Stimulated activated CD8-positive, alpha-beta memory T cell treated with anti-CD3 and anti-CD28 coated beads, Interleukin-2, amount 100 ng/mL, for 48 hours (primary cell): ENCODE results near the gene PUSL1.

Source experiments
- DNase-seq, 2 donors: peaks; one replicate each; pipeline ENCODE4 v3.0.0-alpha.2; 2020; ENCODE audit warnings: low read depth in 2 of 2

The PUSL1 gene, protein sequence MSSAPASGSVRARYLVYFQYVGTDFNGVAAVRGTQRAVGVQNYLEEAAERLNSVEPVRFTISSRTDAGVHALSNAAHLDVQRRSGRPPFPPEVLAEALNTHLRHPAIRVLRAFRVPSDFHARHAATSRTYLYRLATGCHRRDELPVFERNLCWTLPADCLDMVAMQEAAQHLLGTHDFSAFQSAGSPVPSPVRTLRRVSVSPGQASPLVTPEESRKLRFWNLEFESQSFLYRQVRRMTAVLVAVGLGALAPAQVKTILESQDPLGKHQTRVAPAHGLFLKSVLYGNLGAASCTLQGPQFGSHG

DNA sequence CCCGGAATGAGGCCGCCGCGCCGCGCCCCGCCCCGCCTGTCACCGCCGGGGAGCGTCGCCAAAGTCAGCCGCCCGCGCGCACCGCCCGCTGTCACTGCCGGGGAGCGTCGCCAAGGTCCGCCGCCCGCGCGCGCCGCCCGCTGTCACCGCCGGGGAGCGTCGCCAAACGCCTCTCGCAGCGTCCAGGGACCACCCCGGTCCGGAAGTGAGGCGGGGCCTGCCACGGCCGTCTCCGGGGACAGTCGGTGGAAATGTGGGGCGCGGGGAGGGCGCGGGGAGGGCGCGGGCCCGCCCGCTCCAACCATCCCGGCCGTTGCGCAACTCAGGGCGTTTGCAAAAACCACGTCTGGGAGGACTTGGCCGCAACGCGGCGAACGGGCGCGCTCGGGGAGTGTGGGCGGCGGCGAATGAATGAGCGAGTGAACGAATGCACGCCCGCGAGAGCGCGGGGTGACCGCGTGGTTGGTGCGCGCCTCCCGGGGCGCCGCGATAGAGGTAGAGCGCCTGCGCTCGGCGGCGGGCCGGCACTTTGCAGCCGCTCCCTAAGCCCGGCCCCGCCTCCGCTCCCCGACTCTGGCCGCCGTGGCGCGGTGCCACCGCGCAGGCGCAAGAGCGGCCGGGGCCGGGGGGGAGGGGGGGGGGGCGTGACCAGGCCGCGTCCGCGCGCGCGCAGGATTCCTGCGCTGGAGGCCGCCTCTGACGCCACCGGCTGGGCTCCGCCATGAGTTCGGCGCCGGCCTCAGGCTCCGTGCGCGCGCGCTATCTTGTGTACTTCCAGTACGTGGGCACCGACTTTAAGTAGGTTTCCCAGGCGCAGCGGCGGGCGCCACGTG, at the start of gene PUSL1, which contains the start of gene ACAP3:
PUSL1 (plus strand) TSS at position 675 of the 833 bp plus-strand sequence; CDS start at position 722, 47 bp downstream.
ACAP3 (minus strand) TSS at position 8 of the 833 bp plus-strand sequence. CDS start 115 bp downstream, outside the sequence.
- peak; percentile 81 to 86 for DNase-seq

DNA sequence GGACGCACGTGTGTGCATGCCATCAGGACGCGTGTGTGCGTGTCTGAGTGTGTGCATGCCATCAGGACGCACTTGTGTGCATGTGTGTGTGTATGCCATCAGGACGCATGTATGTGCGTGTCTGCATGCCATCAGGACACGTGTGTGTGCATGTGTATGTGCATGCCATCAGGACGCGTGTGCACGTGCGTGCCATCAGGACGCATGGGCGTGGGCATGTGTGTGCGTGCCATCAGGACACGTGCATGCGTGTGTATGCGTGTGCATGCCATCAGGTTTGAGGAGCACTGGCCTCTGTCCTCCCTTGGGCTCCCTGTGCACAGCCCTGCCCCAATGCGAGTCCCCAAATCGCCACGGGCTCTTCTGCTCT, 49.3 kb upstream of the PUSL1 start:
- DNase-seq, result no peak

DNA sequence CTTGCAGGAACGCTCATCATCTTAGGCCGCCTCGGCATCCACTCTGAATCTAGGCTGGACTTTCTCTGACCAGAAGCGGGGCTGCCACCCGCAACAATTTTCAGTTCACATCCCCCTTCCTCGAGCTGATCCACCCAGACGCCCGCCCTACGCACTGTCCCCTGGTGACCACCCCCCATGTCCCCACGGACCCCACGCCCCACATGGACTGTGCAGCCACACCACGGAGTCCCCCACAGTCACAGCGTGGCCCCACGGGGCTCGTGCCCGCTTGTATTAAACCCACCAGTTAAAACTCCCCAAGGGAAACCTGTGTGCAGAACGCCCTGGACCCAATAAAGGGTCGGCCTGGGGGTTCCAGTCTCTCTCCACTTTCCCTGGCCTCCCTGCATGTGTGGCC, 48.9 kb upstream of the PUSL1 start:
- DNase-seq, result no peak

DNA sequence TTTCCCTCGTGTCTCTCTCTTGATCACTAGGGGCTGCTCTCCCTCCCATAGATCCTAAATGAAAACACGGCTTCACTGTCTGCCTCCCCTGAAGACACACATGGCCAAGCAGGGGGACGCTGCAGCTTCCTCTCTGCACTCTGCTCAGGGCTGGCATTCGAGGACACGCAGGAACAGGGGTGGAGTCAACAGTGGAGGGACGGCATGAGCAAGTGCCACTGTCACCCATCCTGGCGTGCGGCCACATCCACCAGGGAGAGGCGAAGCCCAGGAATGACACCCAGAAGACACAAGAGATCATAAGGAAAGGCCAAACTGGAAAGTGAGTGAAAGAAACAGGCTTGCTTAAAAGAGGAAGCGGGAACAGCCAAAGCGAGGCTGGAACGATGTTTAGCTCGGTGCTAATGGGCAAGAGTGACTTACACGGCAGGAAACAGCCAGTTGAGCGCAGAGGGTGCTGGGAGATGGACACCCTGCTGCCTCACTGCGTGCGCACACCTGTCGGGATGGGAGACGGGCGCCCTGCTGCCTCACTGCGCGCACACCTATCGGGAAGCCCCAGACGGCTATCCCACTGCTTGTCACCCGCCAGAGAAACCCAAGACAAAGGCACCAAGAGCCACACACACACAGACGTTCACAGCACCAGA, 48.3 kb upstream of the PUSL1 start:
- no peak for DNase-seq

DNA sequence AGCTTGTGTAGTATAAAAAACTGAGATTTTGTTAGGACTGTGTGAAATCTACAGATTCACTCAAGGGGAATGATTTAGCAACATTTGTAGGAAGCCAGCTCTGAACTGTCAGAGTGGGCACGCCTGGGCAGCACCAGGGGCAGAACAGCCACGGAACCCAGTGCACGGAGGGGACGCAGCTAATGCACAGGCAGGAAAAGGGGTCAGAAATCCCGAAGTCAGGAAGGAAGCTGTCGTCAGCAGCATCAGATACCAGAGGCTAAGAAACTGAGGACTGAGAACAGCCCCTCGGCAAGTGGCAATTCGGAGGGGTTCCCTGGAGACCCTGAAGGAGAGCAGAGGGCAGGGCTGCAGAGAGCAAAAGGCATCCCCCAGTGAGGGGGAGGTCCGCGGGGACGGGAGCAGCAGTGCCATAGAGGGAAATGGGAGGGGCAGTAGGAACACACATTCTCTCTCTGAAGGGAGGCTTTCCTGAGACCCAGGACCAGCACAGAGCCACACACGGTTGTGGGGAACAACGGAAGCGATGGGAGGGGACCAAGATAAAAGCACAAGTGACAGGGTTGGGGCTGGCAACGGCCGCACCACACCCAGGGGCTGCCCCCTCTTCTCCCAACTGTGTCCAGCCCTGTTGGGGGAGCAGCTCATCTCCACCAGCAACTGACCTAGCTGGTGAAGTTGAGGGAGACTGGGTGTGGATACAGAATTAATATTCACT, 47.4 kb upstream of the PUSL1 start:
- no peak for DNase-seq

DNA sequence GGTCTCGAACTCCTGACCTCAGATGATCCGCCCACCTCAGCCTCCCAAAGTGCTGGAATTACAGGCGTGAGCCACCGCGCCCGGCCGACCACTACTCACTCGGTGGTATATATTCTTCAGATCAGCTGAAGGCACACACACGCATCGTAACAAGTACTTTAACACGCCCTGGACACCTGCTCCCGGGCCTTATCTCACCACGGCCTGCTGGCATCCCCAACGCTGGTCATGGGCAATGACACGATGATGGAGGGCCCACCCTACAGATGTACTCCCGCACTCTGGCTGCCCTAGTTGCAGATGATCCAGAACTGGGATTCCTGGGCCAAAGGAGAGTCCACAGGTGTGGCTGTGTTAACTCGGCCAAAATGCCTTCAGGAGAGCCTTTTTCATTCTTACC, 46.3 kb upstream of the PUSL1 start:
- no peak for DNase-seq

DNA sequence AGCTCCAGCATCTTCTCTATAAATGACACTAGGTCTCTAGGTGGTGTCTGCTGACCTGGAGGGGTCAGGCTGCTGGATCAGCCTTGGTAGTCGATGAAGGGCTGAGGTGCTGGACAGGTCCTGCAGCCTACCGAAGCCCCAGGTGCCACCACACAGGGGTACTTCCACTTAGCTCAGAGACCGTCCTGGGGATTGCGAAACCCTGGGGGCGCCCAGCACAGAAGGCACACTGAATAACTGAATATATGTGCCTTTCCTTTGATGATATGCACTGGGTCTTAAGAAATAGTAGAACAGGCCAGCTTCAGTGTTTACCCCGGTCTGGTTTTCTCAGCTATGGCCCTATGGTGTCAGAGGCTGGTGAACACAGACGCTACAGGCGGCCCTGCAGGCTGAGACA, 45.6 kb upstream of the PUSL1 start:
- no peak for DNase-seq

DNA sequence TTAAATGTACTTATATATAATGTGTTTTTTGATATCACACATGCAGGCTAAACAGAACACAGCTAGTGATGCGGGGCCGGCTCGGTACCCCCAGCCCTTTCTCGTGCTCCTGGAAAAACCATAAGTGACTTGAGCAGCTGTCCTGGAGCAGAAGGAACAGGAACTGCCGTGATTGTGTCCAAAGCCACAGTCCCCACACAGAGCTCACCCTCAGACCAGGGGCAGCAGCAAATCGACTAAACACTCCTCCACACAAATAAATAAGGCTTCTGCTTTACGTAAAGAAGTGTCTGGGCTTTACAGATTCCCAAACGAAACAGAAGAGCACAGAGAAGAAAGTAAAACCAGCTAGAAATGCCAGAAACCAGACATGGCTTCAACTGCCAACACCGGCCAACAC, 44.4 kb upstream of the PUSL1 start:
- DNase-seq, result no peak

DNA sequence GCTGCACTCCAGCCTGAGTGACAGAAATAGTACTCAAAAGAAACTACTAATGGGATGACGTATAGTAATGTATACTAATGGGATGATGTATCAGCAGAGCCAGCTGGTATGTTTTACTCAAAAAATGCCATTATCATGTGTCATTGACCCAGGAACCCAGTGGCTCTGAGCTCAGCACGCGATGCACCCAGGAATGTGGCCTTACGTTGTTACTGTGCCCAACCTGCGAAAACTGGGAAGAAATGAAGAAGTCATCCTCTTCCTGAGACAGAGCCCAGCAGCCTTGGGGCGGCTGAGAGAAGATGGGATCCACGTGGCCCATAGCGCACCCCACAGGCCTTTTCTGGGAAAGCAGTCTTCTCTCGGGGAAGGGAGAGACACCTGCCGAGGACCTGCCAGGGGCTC, 43.5 kb upstream of the PUSL1 start:
- DNase-seq, result no peak

DNA sequence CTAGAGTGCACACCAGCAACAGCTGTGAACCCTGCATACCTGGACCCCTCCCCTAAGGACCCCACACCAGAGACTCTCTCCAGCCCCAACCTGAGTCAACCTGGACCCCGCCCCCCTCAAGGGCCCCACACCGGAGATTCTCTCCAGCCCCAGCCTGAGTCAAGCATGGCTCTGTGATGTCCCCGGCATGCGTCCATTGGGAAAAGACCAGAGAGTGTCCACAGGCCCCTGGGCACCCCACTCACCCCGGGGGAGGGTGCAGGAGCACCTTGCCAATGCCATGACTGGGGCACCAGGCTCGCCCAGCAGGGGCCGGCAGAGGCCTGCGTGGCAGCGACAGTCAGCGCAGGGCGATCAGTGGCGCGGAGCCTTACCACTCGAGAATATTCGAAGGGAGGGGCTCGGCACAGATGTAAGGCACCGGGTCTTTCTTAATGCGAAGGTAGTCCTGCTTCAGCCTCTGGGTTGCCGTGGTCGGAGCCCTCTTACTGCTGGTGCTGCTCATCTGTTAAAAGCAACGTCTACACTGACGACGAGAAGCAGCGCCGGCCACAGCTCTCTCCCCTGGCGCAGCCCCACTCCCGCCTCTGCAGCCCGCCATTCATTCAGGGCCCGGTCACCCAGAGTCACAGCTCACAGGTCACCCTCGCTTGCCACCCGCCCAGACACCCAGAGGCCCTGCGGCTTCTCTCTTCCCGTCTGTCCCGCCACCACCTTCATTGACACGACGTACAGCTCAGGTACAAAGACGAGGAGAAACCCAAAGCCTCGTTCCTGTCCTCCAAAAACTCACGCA, 40.7 kb upstream of the PUSL1 start:
- DNase-seq, result no peak

DNA sequence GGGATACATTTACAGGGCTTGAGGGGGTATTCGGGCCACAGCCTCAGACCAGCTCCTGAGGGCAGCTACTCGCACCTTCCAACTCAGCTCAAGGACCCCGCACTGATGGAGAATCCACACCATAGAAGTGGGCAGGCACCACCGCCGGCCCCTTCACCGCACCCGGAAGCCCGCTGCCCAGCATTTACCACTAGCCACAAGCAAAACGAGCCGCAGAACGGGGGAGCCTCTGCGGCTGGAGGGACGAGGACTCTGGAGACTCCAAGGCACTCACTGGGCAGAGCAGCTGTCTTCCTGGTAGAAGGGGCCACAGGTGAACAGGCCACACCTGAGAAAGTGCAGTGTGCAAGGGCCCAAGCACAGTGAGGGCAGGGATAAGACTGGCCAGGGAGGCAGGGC, 40.1 kb upstream of the PUSL1 start:
- DNase-seq, result no peak

DNA sequence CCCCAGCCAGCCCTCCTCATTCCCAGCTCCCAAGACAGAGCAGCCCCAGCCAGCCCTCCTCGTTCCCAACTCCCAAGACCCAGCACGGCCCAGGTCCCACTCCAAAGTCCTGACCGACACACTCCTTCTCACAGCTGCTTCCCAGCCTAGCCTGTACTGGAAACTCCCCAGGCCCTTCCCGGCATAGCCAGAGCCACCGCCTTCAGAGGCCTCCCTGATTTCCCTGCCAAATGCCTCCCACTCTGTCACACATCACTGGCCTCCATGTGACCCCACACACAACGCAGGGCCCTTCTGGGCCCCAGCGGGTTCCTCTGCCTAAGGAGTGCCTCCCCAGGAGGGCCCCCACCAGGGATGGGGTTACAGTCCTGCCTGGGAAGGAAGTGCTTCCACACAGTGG, 37.6 kb upstream of the PUSL1 start:
- DNase-seq, result no peak

DNA sequence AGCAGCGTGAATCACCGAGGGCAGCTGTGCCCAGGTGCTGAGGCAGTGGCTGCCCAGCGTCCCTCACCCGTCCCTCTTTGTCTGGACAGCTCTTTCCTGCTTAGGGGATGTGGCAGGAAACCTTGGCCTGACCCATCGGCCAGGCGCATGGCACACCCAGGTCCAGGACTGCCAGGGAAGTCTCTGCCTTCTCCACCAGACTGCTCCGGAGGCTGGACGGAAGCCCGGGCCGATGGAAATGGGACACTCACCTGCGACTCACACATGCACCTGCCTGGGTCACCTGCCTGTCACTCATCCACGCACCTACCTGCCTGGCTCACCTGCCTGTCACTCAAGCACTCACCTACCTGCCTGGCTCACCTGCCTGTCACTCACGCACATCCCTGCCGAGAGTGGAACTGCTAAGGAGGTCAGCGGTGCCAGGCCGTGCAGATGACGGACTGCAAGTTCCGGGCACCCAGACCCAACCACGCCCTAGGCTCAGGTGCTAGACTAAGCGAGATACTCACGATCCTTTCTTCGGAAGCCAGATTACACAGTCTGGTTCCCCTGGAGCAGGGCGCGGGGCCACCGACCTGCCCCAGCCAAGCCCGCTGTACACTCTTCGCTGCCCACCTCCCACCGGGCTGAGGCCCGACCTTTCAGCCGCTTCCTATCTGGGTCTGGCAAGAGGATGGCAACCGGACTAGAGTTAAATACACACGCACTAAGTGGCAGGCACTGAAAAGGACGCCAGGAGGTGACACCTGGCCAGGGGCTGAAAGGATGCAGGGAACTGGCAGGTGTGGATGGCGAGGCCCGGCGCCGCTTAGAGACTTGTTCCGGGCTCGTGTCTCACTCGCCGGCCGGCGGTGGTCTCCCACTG, 35.8 kb upstream of the PUSL1 start:
- DNase-seq, result no peak

DNA sequence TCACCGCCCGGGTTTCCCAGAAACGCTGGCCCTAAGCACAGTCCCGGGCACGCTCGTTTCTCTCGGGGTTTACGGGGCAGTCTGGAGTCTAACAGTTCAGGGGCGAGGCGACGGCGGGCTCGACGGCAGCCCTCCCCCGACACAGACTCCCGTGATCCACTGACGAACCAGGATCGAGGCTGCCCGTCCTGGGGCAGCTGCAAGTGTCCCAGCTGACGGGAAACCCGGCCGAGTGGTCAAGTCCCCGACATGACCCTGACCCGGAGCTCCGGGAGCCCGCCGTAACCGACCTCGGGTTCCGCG, 35.2 kb upstream of the PUSL1 start:
- DNase-seq, result no peak

DNA sequence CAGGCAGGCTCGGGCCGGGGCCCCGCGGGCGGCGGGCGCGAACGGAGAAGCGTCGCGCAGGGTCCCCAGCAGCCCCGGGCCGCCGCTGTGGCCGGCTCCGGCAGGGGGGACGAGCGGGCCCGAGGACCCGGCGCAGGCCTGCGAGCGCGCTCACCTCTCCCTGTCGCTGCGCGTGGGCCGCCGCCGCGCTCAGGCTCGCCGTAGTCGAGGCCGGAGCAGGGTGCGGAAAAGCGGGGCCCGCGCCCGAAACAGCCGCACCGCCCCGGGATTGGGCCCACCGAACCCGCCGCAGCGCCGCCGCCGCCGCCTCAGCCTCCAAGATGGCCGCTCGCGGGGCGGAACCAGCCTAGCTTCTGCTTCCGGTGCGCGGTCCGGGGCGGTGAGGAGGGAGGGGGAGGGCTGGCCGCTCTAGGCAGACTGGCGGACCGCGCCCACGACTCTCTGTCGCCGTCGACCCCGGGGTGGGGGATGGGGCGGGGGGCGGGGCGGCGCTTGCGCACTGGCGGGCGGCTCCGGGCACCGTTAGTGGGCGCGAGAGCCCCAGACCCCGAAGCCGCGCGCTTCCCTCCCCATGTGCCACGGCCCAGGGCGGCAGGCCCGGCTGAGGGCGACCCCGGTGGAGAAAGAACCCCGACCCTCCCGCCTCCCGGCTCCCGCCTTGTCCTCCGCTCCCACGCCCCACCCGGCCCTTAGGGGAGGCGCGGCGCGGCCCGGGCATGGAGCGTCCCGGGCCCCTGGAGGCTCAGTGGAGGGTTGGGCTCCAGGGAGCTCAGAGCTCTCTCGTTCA, 34.7 kb upstream of the PUSL1 start, which contains the start of gene UBE2J2:
UBE2J2 (minus strand) TSS at position 343 of the 787 bp plus-strand sequence. CDS start 5,862 bp downstream, outside the sequence.
- DNase-seq, result peak; percentile 91 to 94

DNA sequence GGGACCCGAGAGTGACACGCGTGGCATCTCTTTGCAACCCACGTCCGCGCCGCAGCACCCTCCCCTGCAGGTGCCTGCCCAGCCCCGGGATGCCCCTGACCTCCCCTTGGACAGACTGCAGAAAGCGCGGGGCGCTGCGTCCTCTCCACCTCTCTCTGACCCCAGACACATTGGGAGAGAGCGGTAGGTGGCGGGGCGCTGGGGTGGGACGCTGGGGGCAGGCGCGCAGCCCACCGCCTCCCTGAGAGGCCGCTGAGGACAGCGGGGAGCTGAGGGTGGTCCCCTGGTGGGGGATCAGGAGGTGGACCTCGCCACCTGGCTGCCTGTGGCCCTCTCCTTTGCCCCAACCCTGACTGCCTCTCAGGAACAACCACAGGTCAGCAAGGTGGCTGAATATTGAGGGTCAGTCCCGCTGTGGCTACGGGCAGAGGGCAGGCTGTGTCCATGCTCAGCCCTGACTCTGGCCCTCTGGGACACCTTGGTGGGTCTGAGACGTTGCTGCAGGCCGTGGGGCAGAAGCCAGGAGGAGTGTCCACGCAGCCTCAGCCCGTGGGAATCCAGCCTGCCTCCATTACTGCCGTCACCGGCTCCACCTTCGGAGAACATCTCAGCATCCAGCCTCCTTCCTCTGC, 34.0 kb upstream of the PUSL1 start:
- DNase-seq, result no peak

DNA sequence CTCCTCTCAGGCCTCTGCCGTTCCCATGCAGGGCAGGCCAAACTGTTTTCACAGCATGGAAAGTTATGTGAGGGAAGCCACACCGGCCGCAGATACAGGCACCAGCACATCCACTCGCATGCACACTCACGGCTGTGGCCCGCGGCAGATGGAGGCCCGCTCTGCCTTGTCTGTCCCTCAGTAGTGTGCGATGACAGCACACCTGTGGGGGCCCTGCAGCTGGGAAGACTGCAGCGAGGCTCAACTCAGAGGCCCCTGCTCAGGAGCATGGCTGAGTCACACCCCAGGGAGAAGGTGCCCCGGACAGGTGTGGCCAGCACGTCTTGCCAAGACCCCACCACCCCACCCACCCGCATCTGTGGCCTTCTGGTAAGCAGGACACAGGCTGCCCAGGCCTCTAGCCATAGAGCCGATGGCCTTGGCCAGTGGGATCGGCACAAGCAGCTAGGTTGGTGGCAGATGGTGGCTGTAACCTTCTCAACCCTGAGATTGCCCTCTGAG, 33.4 kb upstream of the PUSL1 start:
- no peak for DNase-seq

DNA sequence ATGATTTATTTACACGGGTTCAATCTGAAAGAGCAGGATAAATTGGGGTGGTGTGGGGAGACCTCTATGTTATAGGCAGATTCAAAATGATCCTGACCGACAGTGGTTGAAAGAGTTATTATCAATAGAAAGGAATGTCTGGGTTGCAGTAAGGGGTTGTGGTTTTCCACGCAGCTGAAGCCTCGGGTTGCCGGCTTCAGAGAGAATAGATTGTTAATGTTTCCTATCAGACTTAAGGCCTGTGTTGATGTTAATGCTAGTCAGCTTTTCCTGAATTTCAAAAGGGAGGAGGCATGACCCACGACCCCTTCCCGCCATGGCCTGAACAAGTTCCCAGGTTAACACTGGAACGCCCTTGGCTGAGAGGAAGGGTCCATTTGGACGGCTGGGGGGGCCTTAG, 32.6 kb upstream of the PUSL1 start:
- DNase-seq, result no peak

DNA sequence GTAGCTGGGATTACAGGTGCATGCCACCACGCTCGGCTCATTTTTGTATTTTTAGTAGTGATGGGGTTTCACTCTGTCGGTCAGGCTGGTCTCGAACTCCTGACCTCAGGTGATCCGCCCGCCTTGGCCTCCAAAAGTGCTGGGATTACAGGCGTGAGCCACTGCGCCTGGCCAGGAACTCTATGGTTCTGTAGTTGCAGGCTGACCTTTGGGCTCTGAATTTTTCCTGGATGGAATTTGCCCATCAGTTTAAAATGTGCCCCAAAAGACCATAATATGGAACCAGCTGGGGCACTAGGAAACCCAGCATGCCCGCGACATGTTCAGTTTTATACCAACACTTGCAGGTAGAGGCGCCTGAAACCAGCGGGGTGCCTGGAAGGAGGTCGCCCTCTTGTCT, 29.8 kb upstream of the PUSL1 start:
- DNase-seq, result no peak
